Measurements from ENCODE around the gene STARD10.

STARD10 gene

GRCh38 chr11:72745511-72745910 lies 48.3 kb downstream of the STARD10 start:
- no peak for DNase-seq (ENCODE audit: low read depth in 2 of 2)

- DNase-seq (ENCODE audit: low read depth in 2 of 2), result no peak
These were observed 49.4 kb downstream of the STARD10 start for GRCh38 chr11:72744474-72744873.

GRCh38 chr11:72743321-72744221 lies 50.3 kb downstream of the STARD10 start:
- DNase-seq (ENCODE audit: low read depth in 2 of 2), result no peak

- DNase-seq (ENCODE audit: low read depth in 2 of 2), result no peak
These were observed 51.1 kb downstream of the STARD10 start for GRCh38 chr11:72742513-72743320.

GRCh38 chr11:72741849-72742512 lies 51.9 kb downstream of the STARD10 start:
- no peak for DNase-seq (ENCODE audit: low read depth in 2 of 2)

GRCh38 chr11:72741429-72741833 lies 52.4 kb downstream of the STARD10 start:
- no peak for DNase-seq (ENCODE audit: low read depth in 2 of 2)

GRCh38 chr11:72740562-72741428 lies 53.1 kb downstream of the STARD10 start:
- no peak for DNase-seq (ENCODE audit: low read depth in 2 of 2)

GRCh38 chr11:72740060-72740424 lies 53.8 kb downstream of the STARD10 start:
- no peak for DNase-seq (ENCODE audit: low read depth in 2 of 2)

- no peak for DNase-seq (ENCODE audit: low read depth in 2 of 2)
These were observed 54.4 kb downstream of the STARD10 start for GRCh38 chr11:72739240-72740059.

GRCh38 chr11:72738199-72739141 lies 55.4 kb downstream of the STARD10 start:
- DNase-seq (ENCODE audit: low read depth in 2 of 2), result no peak

- no peak for DNase-seq (ENCODE audit: low read depth in 2 of 2)
These were observed 56.5 kb downstream of the STARD10 start for GRCh38 chr11:72737336-72737735.

- peak; percentile 32 to 37 for DNase-seq (ENCODE audit: low read depth in 2 of 2)
These were observed 57.3 kb downstream of the STARD10 start for GRCh38 chr11:72736452-72737069.

GRCh38 chr11:72735495-72736027 lies 58.3 kb downstream of the STARD10 start:
- DNase-seq (ENCODE audit: low read depth in 2 of 2), result no peak

- no peak for DNase-seq (ENCODE audit: low read depth in 2 of 2)
These were observed 61.5 kb downstream of the STARD10 start for GRCh38 chr11:72732329-72732728.

GRCh38 chr11:72730737-72731136 lies 63.1 kb downstream of the STARD10 start:
- no peak for DNase-seq (ENCODE audit: low read depth in 2 of 2)

GRCh38 chr11:72730243-72730642 lies 63.6 kb downstream of the STARD10 start:
- no peak for DNase-seq (ENCODE audit: low read depth in 2 of 2)

- no peak for DNase-seq (ENCODE audit: low read depth in 2 of 2)
These were observed 66.3 kb downstream of the STARD10 start for GRCh38 chr11:72727521-72727920.

Measured in stimulated activated CD8-positive, alpha-beta memory T cell treated with anti-CD3 and anti-CD28 coated beads, Interleukin-2, amount 100 ng/mL, for 48 hours (primary cell).